SK-N-SH (cell line): ENCODE data around the gene KCNA10. TPM values are rescaled to one million over a fixed set of nuclear protein-coding genes. Genes with fewer than 3 reads are reported as not detected.

Experiments used
- CTCF ChIA-PET: fragments of 300-600, 350-600 bp; formaldehyde crosslinking; extraction: SDS; loops from one replicate; lab custom pipeline; 2021; lab: Yijun Ruan, JAX
- POLR2A ChIA-PET: fragments of 350-600 bp; sonication (Branson Sonifier 250); formaldehyde crosslinking; extraction: SDS; loops from one replicate; lab custom pipeline; 2020; ENCODE audit warnings: antibody characterized with exemption, inconsistent platforms; lab: Yijun Ruan, JAX
- DNase-seq: peaks from one replicate; pipeline ENCODE4 v3.0.0; 2012
- H2AFZ ChIP-seq: fragments of 200-600 bp; sonication (generic); 2 replicates; pipeline ENCODE4 v1.8.1; 2016; ENCODE audit warnings: antibody characterized with exemption, mild to moderate bottlenecking, low read depth
- H3F3A ChIP-seq: fragments of 200-600 bp; sonication (generic); replicated peaks from 2 replicates; pipeline ENCODE3; 2016; ENCODE audit warnings: antibody characterized with exemption, mild to moderate bottlenecking; ENCODE audit not compliant: insufficient read depth
- H3K27ac ChIP-seq, 2 experiments: fragments of 200-500 bp in 1 of 2; fragments of 200-600 bp in 1 of 2; sonication (Bioruptor generic) in 1 of 2; sonication (generic), shearing (Covaris generic) in 1 of 2; 2 replicates each; pipeline versions ENCODE4 v1.5.1 to v1.6.1; 2014 to 2016; ENCODE audit warnings: low read depth in 2 of 2, inconsistent platforms in 1 of 2, low read length in 1 of 2, mild to moderate bottlenecking in 1 of 2, mixed read lengths in 1 of 2
- H3K27me3 ChIP-seq: fragments of 200-600 bp; sonication (generic), shearing (Covaris generic); 2 replicates; pipeline ENCODE4 v1.6.1; 2016; ENCODE audit warnings: mixed run types; ENCODE audit not compliant: insufficient read depth
- H3K36me3 ChIP-seq, 2 experiments: fragments of 200-500 bp in 1 of 2; fragments of 200-600 bp in 1 of 2; sonication (Bioruptor generic) in 1 of 2; sonication (generic) in 1 of 2; replicated peaks in 1 of 2; 2 replicates each; pipeline versions ENCODE3 to v1.5.1; 2014 to 2016; ENCODE audit warnings: low read length in 1 of 2, mild to moderate bottlenecking in 1 of 2; ENCODE audit not compliant: insufficient read depth in 2 of 2, control insufficient read depth in 1 of 2
- H3K4me1 ChIP-seq, 2 experiments: fragments of 200-500 bp in 1 of 2; fragments of 200-600 bp in 1 of 2; sonication (Bioruptor generic) in 1 of 2; sonication (generic), shearing (Covaris generic) in 1 of 2; 2 replicates each; pipeline versions ENCODE4 v1.5.1 to v1.6.1; 2014 to 2016; ENCODE audit warnings: low read depth in 1 of 2, low read length in 1 of 2, mixed run types in 1 of 2; ENCODE audit not compliant: insufficient read depth in 2 of 2, control insufficient read depth in 1 of 2
- H3K4me2 ChIP-seq: fragments of 200-600 bp; sonication (generic), shearing (Covaris generic); 2 replicates; pipeline ENCODE4 v1.6.1; 2017; ENCODE audit warnings: mixed run types
- H3K4me3 ChIP-seq, 2 experiments: fragments of 200-500 bp in 1 of 2; fragments of 200-600 bp in 1 of 2; sonication (Bioruptor generic) in 1 of 2; sonication (generic), shearing (Covaris generic) in 1 of 2; 2 replicates each; pipeline versions ENCODE4 v1.5.1 to v1.8.1; 2014 to 2016; ENCODE audit warnings: low read depth in 2 of 2, inconsistent platforms in 1 of 2, low read length in 1 of 2, mild to moderate bottlenecking in 1 of 2, mixed read lengths in 1 of 2, moderate library complexity in 1 of 2
- H3K79me2 ChIP-seq: fragments of 200-600 bp; sonication (generic); 2 replicates; pipeline ENCODE4 v1.8.1; 2017; ENCODE audit warnings: mild to moderate bottlenecking; ENCODE audit not compliant: insufficient read depth
- H3K9ac ChIP-seq: fragments of 200-600 bp; sonication (generic); 2 replicates; pipeline ENCODE4 v1.6.1; 2017; ENCODE audit warnings: mixed run types
- H3K9me2 ChIP-seq: fragments of 200-600 bp; sonication (generic); 2 replicates; pipeline ENCODE4 v1.6.1; 2017; ENCODE audit warnings: mixed run types
- H3K9me3 ChIP-seq: fragments of 200-600 bp; sonication (generic); 2 replicates; pipeline ENCODE4 v1.6.1; 2017; ENCODE audit warnings: mixed run types, mild to moderate bottlenecking, moderate library complexity
- H4K20me1 ChIP-seq: fragments of 200-600 bp; sonication (generic); 2 replicates; pipeline ENCODE4 v1.6.1; 2017; ENCODE audit warnings: mild to moderate bottlenecking, mixed run types; ENCODE audit not compliant: insufficient read depth
- EZH2phosphoT487 ChIP-seq: fragments of 200-600 bp; sonication (generic); IDR thresholded peaks from 2 replicates; pipeline ENCODE4 v1.6.1; 2017; ENCODE audit warnings: low read depth, mixed run types, mild to moderate bottlenecking, antibody characterized with exemption, moderate library complexity, borderline replicate concordance
- GABPA ChIP-seq: IDR thresholded peaks from 2 replicates; pipeline ENCODE4 v1.4.0; 2012; ENCODE audit warnings: low read depth, mild to moderate bottlenecking
- JUND ChIP-seq: IDR thresholded peaks from 2 replicates; pipeline ENCODE4 v1.4.0; 2012
- MAX ChIP-seq: IDR thresholded peaks from 2 replicates; pipeline ENCODE4 v1.4.0; 2012; ENCODE audit warnings: low read depth
- MEF2A ChIP-seq: IDR thresholded peaks from 2 replicates; pipeline ENCODE4 v1.4.0; 2012; ENCODE audit warnings: low read depth, borderline replicate concordance
- NFIC ChIP-seq: IDR thresholded peaks from 2 replicates; pipeline ENCODE4 v1.4.0; 2012; ENCODE audit warnings: borderline replicate concordance
- POLR2AphosphoS5 ChIP-seq: IDR thresholded peaks from 2 replicates; pipeline ENCODE4 v1.6.1; 2012; ENCODE audit warnings: low read depth, low read length
- REST ChIP-seq: IDR thresholded peaks from 2 replicates; pipeline ENCODE4 v1.6.1; 2012; ENCODE audit warnings: mild to moderate bottlenecking, low read depth, low read length, moderate library complexity
- RFX5 ChIP-seq: IDR thresholded peaks from 2 replicates; pipeline ENCODE4 v1.6.1; 2012; ENCODE audit warnings: mild to moderate bottlenecking, improper control_type of control experiment, low read length
- SIN3A ChIP-seq: IDR thresholded peaks from 2 replicates; pipeline ENCODE4 v1.6.1; 2012; ENCODE audit warnings: low read depth, mild to moderate bottlenecking, low read length, moderate library complexity, borderline replicate concordance
- SMC3 ChIP-seq: IDR thresholded peaks from 2 replicates; pipeline ENCODE4 v1.6.1; 2012; ENCODE audit warnings: low read depth, low read length, improper control_type of control experiment
- TEAD4 ChIP-seq: IDR thresholded peaks from 2 replicates; pipeline ENCODE4 v1.4.0; 2012; ENCODE audit warnings: mild to moderate bottlenecking, borderline replicate concordance; ENCODE audit not compliant: insufficient read depth
- YY1 ChIP-seq: IDR thresholded peaks from 2 replicates; pipeline ENCODE4 v1.4.0; 2012; ENCODE audit warnings: low read depth, mild to moderate bottlenecking
- WGBS: methylation state at CpG from one replicate; pipeline ENCODE4 v1.1.6; 2017; ENCODE audit warnings: low lambda C conversion rate; 5-methylcytosine and 5-hydroxymethylcytosine counted together
- polyA plus RNA-seq, 3 experiments: library from polyadenylated mRNA; depleted of rRNA; stranded (reverse); fragments of >200 nt; gene quantifications; 2 replicates each; pipeline ENCODE4 v1.2.3, GENCODE V29; 2012
- TF ChIP-seq, protein P1 (sequence below): fragments of 200-600 bp; sonication (generic); IDR thresholded peaks from 2 replicates; pipeline ENCODE4 v1.6.1; 2017; ENCODE audit warnings: antibody characterized with exemption, mild to moderate bottlenecking, moderate library complexity
- TF ChIP-seq, protein P2 (sequence below): IDR thresholded peaks from 2 replicates; pipeline ENCODE4 v1.4.0; 2012; ENCODE audit warnings: low read depth, borderline replicate concordance

Gene KCNA10
- polyA plus RNA-seq, 1 of the 3 experiments (the other 2 are of a cell fraction): not detected

- H3K9me3 ChIP-seq: no peaks in the 10 kb centered on the region
- no peak for DNase-seq
- no peak for TF ChIP-seq JUND
- TF ChIP-seq SMC3: no peak
- no peak for TF ChIP-seq TEAD4
- TF ChIP-seq POLR2AphosphoS5: no peak
- no peak for TF ChIP-seq MAX
- no peak for TF ChIP-seq YY1
- TF ChIP-seq RFX5: no peak
- TF ChIP-seq SIN3A: no peak
- TF ChIP-seq EZH2phosphoT487: no peak
- TF ChIP-seq REST: no peak
- TF ChIP-seq, protein P1, sequence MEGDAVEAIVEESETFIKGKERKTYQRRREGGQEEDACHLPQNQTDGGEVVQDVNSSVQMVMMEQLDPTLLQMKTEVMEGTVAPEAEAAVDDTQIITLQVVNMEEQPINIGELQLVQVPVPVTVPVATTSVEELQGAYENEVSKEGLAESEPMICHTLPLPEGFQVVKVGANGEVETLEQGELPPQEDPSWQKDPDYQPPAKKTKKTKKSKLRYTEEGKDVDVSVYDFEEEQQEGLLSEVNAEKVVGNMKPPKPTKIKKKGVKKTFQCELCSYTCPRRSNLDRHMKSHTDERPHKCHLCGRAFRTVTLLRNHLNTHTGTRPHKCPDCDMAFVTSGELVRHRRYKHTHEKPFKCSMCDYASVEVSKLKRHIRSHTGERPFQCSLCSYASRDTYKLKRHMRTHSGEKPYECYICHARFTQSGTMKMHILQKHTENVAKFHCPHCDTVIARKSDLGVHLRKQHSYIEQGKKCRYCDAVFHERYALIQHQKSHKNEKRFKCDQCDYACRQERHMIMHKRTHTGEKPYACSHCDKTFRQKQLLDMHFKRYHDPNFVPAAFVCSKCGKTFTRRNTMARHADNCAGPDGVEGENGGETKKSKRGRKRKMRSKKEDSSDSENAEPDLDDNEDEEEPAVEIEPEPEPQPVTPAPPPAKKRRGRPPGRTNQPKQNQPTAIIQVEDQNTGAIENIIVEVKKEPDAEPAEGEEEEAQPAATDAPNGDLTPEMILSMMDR: no peak
- H3K4me1 ChIP-seq: no peaks in the 10 kb centered on the region; a peak in 1 of 4 replicates
- H2AFZ ChIP-seq: no peak overlapping the region
- POLR2A ChIA-PET: no interaction called here
- H4K20me1 ChIP-seq: no peaks in the 10 kb centered on the region
- H3K9ac ChIP-seq: no peak overlapping the region
- WGBS: 14% methylated on average over 3 of the region's 3 CpGs
- CTCF ChIA-PET: interaction anchor here (1.9 to 2.5 kb wide), 3 partner anchors 42 to 214 kb away, joined by 4 to 10 read pairs (median 7); no protein-coding TSS in a partner anchor
- H3K79me2 ChIP-seq: no peaks in the 10 kb centered on the region
- H3K4me3 ChIP-seq: no peak overlapping the region
- no peak overlapping the region for H3K4me2 ChIP-seq
- H3K27ac ChIP-seq: no peak overlapping the region
- no peaks in the 10 kb centered on the region; the same call in 1 of the 2 replicates for H3K27me3 ChIP-seq
- no peaks in the 10 kb centered on the region for H3K36me3 ChIP-seq
- H3F3A ChIP-seq: no peaks in the 10 kb centered on the region
- H3K9me2 ChIP-seq: no peaks in the 10 kb centered on the region
These were observed 47.9 kb upstream of the KCNA10 start for GRCh38 chr1:110566836-110567235.

DNA sequence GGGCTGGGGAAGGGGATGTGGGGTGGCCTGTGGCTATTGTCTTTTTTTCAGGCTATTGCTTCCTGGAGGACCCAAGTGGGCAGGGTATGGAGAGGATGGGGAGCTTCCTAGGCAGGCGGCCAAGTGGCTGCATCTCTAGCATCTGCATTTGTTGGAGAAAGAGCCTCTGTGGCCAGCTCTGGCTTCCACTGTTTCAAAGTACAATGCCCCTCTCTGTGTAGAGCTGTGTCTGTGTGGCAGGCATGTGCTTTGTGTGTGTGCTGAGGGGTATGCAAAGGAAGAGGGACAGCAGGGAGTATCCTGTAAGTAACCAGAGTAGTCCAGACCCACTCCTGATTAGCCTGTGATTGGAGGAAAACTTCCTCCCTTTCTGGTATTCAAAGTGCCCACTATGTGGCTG lies 46.6 kb upstream of the KCNA10 start:
- H3K4me3 ChIP-seq: no peak overlapping the region
- H3K27ac ChIP-seq: no peak overlapping the region
- H4K20me1 ChIP-seq: no peaks in the 10 kb centered on the region
- no peaks in the 10 kb centered on the region for H3K9me3 ChIP-seq
- no peak for DNase-seq
- H3K79me2 ChIP-seq: no peaks in the 10 kb centered on the region
- no peaks in the 10 kb centered on the region; a peak in 1 of 4 replicates for H3K4me1 ChIP-seq
- no peaks in the 10 kb centered on the region for H3K27me3 ChIP-seq
- no peaks in the 10 kb centered on the region for H3K9me2 ChIP-seq
- ChIA-PET POLR2A (no interaction called here), CTCF (interaction anchor here (0.8 to 3.0 kb wide), 5 partner anchors 10 to 70 kb away, joined by 3 to 17 read pairs (median 7); no protein-coding TSS in a partner anchor)
- no peak overlapping the region for H2AFZ ChIP-seq
- WGBS: no CpG with 5 or more reads among the region's 1 CpG
- no peak overlapping the region for H3K9ac ChIP-seq
- no peak overlapping the region for H3K4me2 ChIP-seq
- H3K36me3 ChIP-seq: no peaks in the 10 kb centered on the region
- H3F3A ChIP-seq: no peaks in the 10 kb centered on the region
- TF ChIP-seq MEF2A (no peak), GABPA (no peak), TEAD4 (no peak), NFIC (no peak)
- TF ChIP-seq, protein P2, sequence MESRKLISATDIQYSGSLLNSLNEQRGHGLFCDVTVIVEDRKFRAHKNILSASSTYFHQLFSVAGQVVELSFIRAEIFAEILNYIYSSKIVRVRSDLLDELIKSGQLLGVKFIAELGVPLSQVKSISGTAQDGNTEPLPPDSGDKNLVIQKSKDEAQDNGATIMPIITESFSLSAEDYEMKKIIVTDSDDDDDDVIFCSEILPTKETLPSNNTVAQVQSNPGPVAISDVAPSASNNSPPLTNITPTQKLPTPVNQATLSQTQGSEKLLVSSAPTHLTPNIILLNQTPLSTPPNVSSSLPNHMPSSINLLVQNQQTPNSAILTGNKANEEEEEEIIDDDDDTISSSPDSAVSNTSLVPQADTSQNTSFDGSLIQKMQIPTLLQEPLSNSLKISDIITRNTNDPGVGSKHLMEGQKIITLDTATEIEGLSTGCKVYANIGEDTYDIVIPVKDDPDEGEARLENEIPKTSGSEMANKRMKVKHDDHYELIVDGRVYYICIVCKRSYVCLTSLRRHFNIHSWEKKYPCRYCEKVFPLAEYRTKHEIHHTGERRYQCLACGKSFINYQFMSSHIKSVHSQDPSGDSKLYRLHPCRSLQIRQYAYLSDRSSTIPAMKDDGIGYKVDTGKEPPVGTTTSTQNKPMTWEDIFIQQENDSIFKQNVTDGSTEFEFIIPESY: no peak
